Daoy (cell line): ENCODE results near the gene TAOK1. TPM values are rescaled to one million over a fixed set of nuclear protein-coding genes. Genes with fewer than 3 reads are reported as not detected.
A peak's percentile ranks its signal among the peaks of the same experiment; 100 is the strongest.
"Not testable (repeated sequence)": the region's sequence is repeated elsewhere in the genome, so short reads cannot be mapped to it uniquely, and the experiment has no call there.

ENCODE experiments used
- DNase-seq: peaks from one replicate; pipeline ENCODE4 v3.0.0-alpha.2; 2015; ENCODE audit warnings: low read depth
- total RNA-seq: library from RNA; depleted of rRNA; stranded (reverse); fragments of >200 nt; shearing (Covaris generic); gene quantifications from 2 replicates; pipeline ENCODE4 v1.2.3, GENCODE V29; 2014; rRNA removed

Gene TAOK1
- 26.7 and 27.5 TPM in 2 replicates for total RNA-seq

GRCh38 chr17:29389982-29390850 is at the start of gene TAOK1:
TAOK1 (plus strand) TSS chr17:29390363; CDS start chr17:29451549, 61,186 bp downstream.
- DNase-seq: peak; percentile 99

GRCh38 chr17:29341726-29342125 is 48.4 kb upstream of the TAOK1 start:
- DNase-seq: no peak

GRCh38 chr17:29342158-29342765 is 47.9 kb upstream of the TAOK1 start:
- DNase-seq: no peak

GRCh38 chr17:29344201-29344856 is 45.8 kb upstream of the TAOK1 start:
- no peak for DNase-seq

- no peak for DNase-seq
Observed at GRCh38 chr17:29345066-29345465, 45.1 kb upstream of the TAOK1 start.

GRCh38 chr17:29345470-29345869 is 44.7 kb upstream of the TAOK1 start:
- not testable (repeated sequence) for DNase-seq

GRCh38 chr17:29346462-29346861 is 43.7 kb upstream of the TAOK1 start:
- DNase-seq: no peak

GRCh38 chr17:29347831-29348629 is 42.1 kb upstream of the TAOK1 start:
- no peak for DNase-seq

GRCh38 chr17:29349409-29349808 is 40.8 kb upstream of the TAOK1 start:
- DNase-seq: no peak

- no peak for DNase-seq
Observed at GRCh38 chr17:29352146-29352545, 38.0 kb upstream of the TAOK1 start.

- no peak for DNase-seq
Observed at GRCh38 chr17:29357232-29357631, 32.9 kb upstream of the TAOK1 start.

- no peak for DNase-seq
Observed at GRCh38 chr17:29357821-29358232, 32.3 kb upstream of the TAOK1 start.

- DNase-seq: peak; percentile 57
Observed at GRCh38 chr17:29358416-29358815, 31.7 kb upstream of the TAOK1 start.

GRCh38 chr17:29359777-29360176 is 30.4 kb upstream of the TAOK1 start:
- DNase-seq: no peak

GRCh38 chr17:29363716-29364115 is 26.4 kb upstream of the TAOK1 start:
- no peak for DNase-seq

- no peak for DNase-seq
Observed at GRCh38 chr17:29364691-29365090, 25.5 kb upstream of the TAOK1 start.

- no peak for DNase-seq
Observed at GRCh38 chr17:29368161-29368560, 22.0 kb upstream of the TAOK1 start.

- no peak for DNase-seq
Observed at GRCh38 chr17:29368926-29369325, 21.2 kb upstream of the TAOK1 start.

- peak; percentile 70 for DNase-seq
Observed at GRCh38 chr17:29369831-29370735, 20.1 kb upstream of the TAOK1 start.

GRCh38 chr17:29376667-29377270 is 13.4 kb upstream of the TAOK1 start:
- peak; percentile 80 for DNase-seq
